Measurements from ENCODE around the gene VEZT.
"Not testable (repeated sequence)": the region's sequence is repeated elsewhere in the genome, so short reads cannot be mapped to it uniquely, and the experiment has no call there.

The VEZT gene

GRCh38 chr12:95192271-95192670, 25.3 kb upstream of the VEZT start:
- Histone ChIP-seq H3K27ac (ENCODE audit: low read length) (no peak overlapping the region), H3K4me2 (ENCODE audit: insufficient read depth, low read length) (no peak overlapping the region), H4K20me1 (ENCODE audit: insufficient read depth, low read length) (no peaks in the 10 kb centered on the region), H3K27me3 (ENCODE audit: insufficient read depth, low read length, poor library complexity) (no peaks in the 10 kb centered on the region), H3K4me1 (ENCODE audit: insufficient read depth, low read length) (no peaks in the 10 kb centered on the region), H2AFZ (ENCODE audit: low read depth, low read length) (no peak overlapping the region), H3K79me2 (ENCODE audit: insufficient read depth, low read length) (no peaks in the 10 kb centered on the region), H3K9me3 (ENCODE audit: insufficient read depth, low read length, severe bottlenecking) (no peaks in the 10 kb centered on the region), H3K36me3 (ENCODE audit: insufficient read depth, low read length) (no peaks in the 10 kb centered on the region), H3K9ac (ENCODE audit: low read depth, low read length) (no peak overlapping the region), H3K4me3 (ENCODE audit: low read depth in 1 of 2, low read length in 2 of 2) (no peak overlapping the region)
- no peak for TF ChIP-seq EZH2 (IDR thresholded peaks at IDR 0.05; ENCODE audit: borderline replicate concordance, low read depth, low read length, severe bottlenecking)
- TF ChIP-seq CTCF (IDR thresholded peaks at IDR 0.05; ENCODE audit: borderline replicate concordance, extremely low read depth, low read length, poor library complexity, severe bottlenecking) = no peak
- DNase-seq = no peak
- ATAC-seq (ENCODE audit: insufficient read depth, low read depth) = no peak

GRCh38 chr12:95193139-95193538, 24.5 kb upstream of the VEZT start:
- Histone ChIP-seq H3K79me2 (ENCODE audit: insufficient read depth, low read length) (no peaks in the 10 kb centered on the region), H3K9ac (ENCODE audit: low read depth, low read length) (no peak overlapping the region)
- ATAC-seq (ENCODE audit: insufficient read depth, low read depth) = no peak

GRCh38 chr12:95195122-95195521, 22.5 kb upstream of the VEZT start:
- no peak overlapping the region for H3K4me2 ChIP-seq (ENCODE audit: insufficient read depth, low read length)
- H3K9ac ChIP-seq (ENCODE audit: low read depth, low read length) = no peak overlapping the region
- no peak for DNase-seq
- H3K27me3 ChIP-seq (ENCODE audit: insufficient read depth, low read length, poor library complexity) = no peaks in the 10 kb centered on the region
- no peak for ATAC-seq (ENCODE audit: insufficient read depth, low read depth)
- no peaks in the 10 kb centered on the region for H3K79me2 ChIP-seq (ENCODE audit: insufficient read depth, low read length)
- H3K4me3 ChIP-seq (ENCODE audit: low read depth in 1 of 2, low read length in 2 of 2) = no peak overlapping the region
- H4K20me1 ChIP-seq (ENCODE audit: insufficient read depth, low read length) = no peaks in the 10 kb centered on the region
- H3K36me3 ChIP-seq (ENCODE audit: insufficient read depth, low read length) = no peaks in the 10 kb centered on the region
- no peaks in the 10 kb centered on the region for H3K4me1 ChIP-seq (ENCODE audit: insufficient read depth, low read length)
- no peak overlapping the region for H3K27ac ChIP-seq (ENCODE audit: low read length)
- no peak overlapping the region for H2AFZ ChIP-seq (ENCODE audit: low read depth, low read length)
- H3K9me3 ChIP-seq (ENCODE audit: insufficient read depth, low read length, severe bottlenecking) = no peaks in the 10 kb centered on the region
- no peak for TF ChIP-seq EZH2 (IDR thresholded peaks at IDR 0.05; ENCODE audit: borderline replicate concordance, low read depth, low read length, severe bottlenecking)
- TF ChIP-seq CTCF (IDR thresholded peaks at IDR 0.05; ENCODE audit: borderline replicate concordance, extremely low read depth, low read length, poor library complexity, severe bottlenecking) = no peak

More at GRCh38 chr12:95193139-95193538, 24.5 kb upstream of the VEZT start:
- no peak for TF ChIP-seq EZH2 (IDR thresholded peaks at IDR 0.05; ENCODE audit: borderline replicate concordance, low read depth, low read length, severe bottlenecking)
- TF ChIP-seq CTCF (IDR thresholded peaks at IDR 0.05; ENCODE audit: borderline replicate concordance, extremely low read depth, low read length, poor library complexity, severe bottlenecking) = no peak
- Histone ChIP-seq H4K20me1 (ENCODE audit: insufficient read depth, low read length) (no peaks in the 10 kb centered on the region), H3K9me3 (ENCODE audit: insufficient read depth, low read length, severe bottlenecking) (no peaks in the 10 kb centered on the region), H3K4me1 (ENCODE audit: insufficient read depth, low read length) (no peaks in the 10 kb centered on the region), H3K4me2 (ENCODE audit: insufficient read depth, low read length) (no peak overlapping the region), H3K27ac (ENCODE audit: low read length) (no peak overlapping the region), H3K36me3 (ENCODE audit: insufficient read depth, low read length) (no peaks in the 10 kb centered on the region), H3K27me3 (ENCODE audit: insufficient read depth, low read length, poor library complexity) (no peaks in the 10 kb centered on the region), H2AFZ (ENCODE audit: low read depth, low read length) (no peak overlapping the region), H3K4me3 (ENCODE audit: low read depth in 1 of 2, low read length in 2 of 2) (no peak overlapping the region)
- DNase-seq = no peak

- not testable (repeated sequence) for H3K27me3 ChIP-seq (ENCODE audit: insufficient read depth, low read length, poor library complexity); H3K36me3 ChIP-seq (ENCODE audit: insufficient read depth, low read length); ATAC-seq (ENCODE audit: insufficient read depth, low read depth); H3K4me1 ChIP-seq (ENCODE audit: insufficient read depth, low read length); DNase-seq; H3K4me2 ChIP-seq (ENCODE audit: insufficient read depth, low read length); H3K79me2 ChIP-seq (ENCODE audit: insufficient read depth, low read length); H3K9ac ChIP-seq (ENCODE audit: low read depth, low read length); H4K20me1 ChIP-seq (ENCODE audit: insufficient read depth, low read length); H3K9me3 ChIP-seq (ENCODE audit: insufficient read depth, low read length, severe bottlenecking); H3K27ac ChIP-seq (ENCODE audit: low read length); H3K4me3 ChIP-seq (ENCODE audit: low read depth in 1 of 2, low read length in 2 of 2); H2AFZ ChIP-seq (ENCODE audit: low read depth, low read length)
These were observed 20.6 kb upstream of the VEZT start for GRCh38 chr12:95196875-95197569.
